GM21528 (cell line): ENCODE measurements around the gene ARHGEF3.
A peak's percentile ranks its signal among the peaks of the same experiment; 100 is the strongest.

Experiments
- ATAC-seq: cut with Tn5 transposase; IDR thresholded peaks from one replicate; pipeline ENCODE4 v1.9.1; 2021; ENCODE audit warnings: mild to moderate bottlenecking, moderate library complexity; ENCODE audit not compliant: unreplicated experiment, low FRiP score

ARHGEF3 gene, protein sequence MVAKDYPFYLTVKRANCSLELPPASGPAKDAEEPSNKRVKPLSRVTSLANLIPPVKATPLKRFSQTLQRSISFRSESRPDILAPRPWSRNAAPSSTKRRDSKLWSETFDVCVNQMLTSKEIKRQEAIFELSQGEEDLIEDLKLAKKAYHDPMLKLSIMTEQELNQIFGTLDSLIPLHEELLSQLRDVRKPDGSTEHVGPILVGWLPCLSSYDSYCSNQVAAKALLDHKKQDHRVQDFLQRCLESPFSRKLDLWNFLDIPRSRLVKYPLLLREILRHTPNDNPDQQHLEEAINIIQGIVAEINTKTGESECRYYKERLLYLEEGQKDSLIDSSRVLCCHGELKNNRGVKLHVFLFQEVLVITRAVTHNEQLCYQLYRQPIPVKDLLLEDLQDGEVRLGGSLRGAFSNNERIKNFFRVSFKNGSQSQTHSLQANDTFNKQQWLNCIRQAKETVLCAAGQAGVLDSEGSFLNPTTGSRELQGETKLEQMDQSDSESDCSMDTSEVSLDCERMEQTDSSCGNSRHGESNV

GRCh38 chr3:56801662-56802377 is at the start of gene ARHGEF3:
TSS of gene ARHGEF3 (minus strand) at chr3:56801949. CDS start at chr3:56801798, 151 bp downstream.
- peak; percentile 86 for ATAC-seq

DNA sequence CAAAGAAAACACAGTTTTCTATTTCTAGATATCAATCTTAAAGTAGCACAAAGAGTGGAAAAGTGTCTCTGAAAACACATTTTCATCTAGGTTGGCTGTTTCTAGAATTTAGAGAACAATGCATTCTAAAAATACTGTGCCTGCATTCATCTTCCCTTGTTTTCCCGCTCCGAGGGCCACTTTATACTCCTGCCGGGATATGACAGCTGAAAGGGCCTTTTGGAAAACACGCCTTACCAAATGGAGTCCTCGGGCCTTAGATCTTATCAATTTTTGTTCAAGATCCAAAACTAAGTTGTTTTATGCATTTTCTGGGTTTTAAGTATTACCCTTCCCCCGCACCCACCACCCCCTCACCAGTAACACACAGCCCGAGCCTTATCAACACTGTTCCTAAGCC is 47.9 kb upstream of the ARHGEF3 start:
- ATAC-seq, result no peak

DNA sequence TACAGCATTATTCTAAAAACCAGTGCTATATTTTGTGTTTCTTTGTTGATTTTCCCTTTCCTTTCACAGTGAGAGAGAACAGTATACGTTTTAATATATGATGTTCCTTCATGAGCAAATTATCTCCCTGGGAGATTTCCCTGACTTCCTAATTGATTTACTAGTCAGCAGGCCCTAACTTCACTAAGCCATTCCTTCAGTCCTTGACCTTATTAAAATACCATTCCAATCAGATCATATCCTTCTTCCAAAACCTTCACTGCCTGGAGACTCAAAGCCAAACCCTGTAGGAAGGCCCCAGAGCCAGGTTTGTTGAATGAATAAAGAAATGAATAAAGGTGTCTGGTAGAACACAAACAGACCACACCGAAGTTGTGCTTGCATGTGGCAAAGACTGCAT is 43.8 kb upstream of the ARHGEF3 start:
- no peak for ATAC-seq

DNA sequence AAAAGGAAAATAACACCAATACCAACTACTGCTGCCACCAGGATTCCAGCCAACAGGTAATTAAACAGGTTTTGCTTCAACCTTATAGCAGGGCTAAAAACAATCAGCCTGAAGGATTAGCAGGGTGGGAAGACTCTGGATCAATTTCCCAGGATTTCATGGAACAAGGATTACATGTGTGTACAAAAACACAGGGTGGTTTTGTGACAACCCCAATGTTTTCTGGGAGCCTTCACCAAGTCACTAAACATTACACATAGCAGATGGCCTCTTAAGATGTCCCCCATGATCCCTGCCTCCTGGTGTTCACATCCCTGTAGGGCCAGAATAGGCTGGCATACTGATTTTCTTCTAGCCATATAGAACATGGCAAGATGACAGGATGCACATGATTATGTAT is 42.8 kb upstream of the ARHGEF3 start:
- ATAC-seq, result no peak

DNA sequence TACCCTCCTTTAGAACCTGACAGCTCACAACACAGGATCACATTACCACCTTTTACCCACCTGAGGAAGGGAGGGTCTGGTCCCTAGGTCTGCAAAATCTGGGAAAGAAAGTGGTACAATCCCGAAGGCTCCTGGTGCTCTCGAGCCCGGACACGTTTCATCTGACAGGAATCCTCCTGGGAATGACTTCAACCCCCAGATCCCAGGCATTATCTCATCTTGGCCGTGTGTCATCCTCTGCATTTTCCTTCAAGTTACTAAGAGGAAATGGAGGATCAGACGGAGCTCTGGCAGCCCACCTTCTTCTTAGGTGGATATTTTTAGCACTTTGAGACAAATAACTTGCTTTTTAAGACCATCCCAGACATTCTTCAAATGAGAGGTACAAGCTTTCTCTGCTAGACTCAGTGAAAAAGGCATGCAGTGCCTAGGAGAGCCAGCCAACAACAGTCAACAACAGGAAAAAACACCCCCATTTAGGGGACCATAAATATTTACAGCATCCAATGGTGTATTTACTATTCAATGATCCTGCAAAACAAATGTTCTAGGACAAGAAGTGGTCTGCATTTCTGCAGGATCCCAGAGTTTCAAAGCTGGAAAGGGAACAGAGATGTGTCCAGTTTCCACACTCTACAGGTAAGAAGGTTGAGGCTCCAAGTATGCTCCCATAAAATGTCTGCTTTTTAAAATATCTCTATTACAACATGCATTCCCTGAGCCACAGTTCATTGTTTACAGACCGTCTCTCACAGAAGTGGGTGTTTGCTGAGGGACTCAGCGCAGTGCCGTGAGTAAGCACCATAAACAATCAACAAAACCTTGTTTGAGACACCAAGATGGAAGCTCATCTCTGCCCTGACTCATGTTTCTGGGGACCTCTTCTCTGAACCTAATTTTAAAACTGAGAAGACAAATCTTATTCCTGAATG is 38.3 kb upstream of the ARHGEF3 start:
- no peak for ATAC-seq

DNA sequence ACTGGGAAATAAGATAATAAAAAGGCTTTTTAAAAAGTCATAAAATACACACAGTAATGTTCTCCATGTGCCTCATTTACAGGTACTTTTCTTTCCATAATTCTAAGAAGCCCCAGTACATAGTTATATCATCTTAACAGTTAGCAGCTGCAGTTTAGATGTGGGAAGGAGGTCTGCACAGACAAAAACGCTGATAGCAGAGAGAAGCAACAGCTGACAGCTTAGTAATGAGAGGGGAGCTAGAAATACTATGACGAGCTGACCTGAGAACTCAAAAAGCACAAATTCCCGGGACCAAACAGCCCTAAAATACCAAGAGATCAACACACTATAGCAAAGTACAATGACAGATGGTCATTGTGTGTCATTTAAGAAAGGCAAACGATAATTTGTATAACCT is 36.7 kb upstream of the ARHGEF3 start:
- no peak for ATAC-seq

GRCh38 chr3:56837196-56837955 is 35.6 kb upstream of the ARHGEF3 start:
- ATAC-seq, result peak; percentile 71

GRCh38 chr3:56836276-56837163 is 34.8 kb upstream of the ARHGEF3 start:
- ATAC-seq, result no peak

GRCh38 chr3:56835650-56836227 is 34.0 kb upstream of the ARHGEF3 start:
- no peak for ATAC-seq

DNA sequence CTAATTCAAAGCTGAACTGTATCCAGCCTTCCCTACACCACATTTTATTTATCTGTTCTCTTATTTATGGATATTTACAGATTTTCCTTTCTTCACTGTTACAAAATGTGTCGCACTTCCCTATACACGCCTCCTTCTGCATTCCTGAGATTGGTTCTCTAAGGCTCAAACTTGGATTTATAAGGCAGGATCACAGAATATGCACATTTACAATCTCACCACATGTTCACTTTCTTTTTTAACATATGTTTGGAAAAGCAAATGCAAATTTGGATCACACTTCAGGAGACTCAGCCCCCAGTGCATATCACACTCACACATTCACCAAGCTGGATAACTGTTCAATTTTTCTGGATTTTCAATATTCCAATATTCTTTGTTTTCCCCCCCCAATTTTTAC is 31.8 kb upstream of the ARHGEF3 start:
- ATAC-seq, result no peak

- no peak for ATAC-seq
These were observed 31.3 kb upstream of the ARHGEF3 start for GRCh38 chr3:56833022-56833421.

GRCh38 chr3:56831572-56831971 is 29.8 kb upstream of the ARHGEF3 start:
- no peak for ATAC-seq

GRCh38 chr3:56830884-56831283 is 29.1 kb upstream of the ARHGEF3 start:
- no peak for ATAC-seq

GRCh38 chr3:56829533-56829932 is 27.8 kb upstream of the ARHGEF3 start:
- ATAC-seq, result no peak

DNA sequence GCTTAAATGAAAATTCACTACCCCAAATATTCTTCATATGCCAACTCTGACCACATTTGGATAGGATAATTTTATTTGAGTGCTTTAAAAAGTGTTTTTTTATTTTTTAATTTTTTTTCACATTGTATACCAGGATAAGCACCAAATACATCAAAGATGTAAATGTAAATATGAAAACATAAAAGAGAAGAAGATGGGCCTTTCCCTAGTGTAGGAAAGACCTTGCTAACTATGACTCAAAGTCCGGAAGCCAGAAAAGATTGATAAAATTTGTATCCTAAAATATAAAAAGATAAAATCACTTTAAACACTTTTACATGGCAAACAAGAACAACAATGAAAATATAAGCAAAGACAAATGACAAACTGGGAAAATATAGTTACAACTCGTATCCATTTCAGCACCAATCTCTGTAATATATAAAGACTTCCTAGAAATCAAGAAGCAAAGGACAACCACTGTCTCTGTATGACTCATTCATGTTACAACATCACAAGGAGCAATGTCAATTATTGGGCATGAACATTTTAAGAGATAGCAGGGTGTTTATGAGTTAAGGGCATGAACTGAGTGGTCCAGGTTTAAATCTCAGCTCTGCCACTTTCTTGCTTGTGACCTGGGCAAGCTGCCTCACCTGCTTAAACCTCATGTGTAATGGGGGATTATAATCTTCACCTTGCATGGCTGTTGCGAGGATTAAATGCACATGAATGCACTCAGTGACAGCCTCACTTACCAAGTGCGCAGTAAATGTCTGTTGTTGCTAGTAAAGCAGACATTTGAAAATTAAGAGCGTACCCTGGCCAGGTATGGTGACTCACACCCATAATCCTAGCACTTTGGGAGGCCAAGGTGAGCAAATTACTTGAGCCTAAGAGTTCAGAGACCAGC is 25.3 kb upstream of the ARHGEF3 start:
- no peak for ATAC-seq

DNA sequence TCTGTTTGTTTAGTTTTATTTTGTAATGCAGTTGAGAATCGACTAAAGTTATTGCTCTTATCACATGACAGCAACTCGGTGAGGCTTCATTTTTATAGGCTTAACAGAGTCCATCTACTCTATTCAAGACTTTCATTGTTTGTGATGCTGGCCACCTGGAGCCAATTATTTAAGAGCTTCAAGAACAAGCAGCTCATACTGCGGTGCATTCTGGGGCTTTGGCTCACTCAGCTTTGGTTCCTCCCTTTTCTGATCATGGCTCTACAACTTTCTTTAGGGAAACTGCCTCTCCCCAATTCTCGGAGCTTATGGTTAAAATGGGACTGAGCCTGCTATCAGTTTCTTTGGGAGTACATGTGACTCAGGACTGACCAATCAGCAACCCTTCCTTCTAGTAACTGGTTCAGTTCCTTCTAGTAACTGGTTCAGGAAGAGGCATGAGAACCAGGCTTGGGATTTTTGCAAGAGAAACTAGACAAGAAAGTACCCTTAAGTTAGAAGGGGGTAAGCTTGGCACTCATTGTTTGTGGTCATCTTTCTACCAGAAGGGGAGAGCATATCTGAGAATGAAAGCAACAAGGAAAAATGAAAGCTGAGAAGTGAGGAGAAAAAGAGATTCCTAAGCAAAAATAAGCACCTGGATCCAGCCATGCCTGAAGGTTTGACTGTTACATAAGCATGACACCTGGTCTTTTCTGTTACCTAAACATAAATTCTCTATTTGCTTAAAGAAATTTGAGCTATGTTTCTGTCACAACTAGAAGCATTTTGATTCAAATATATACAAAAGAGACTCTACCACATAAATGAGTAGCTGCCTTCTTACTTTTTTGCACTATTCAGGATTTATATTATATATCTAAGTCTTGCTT is 24.1 kb upstream of the ARHGEF3 start:
- no peak for ATAC-seq
